Gastrocnemius medialis (tissue), 4 donors: ENCODE results near the gene CNTN4. TPM values are rescaled to one million over a fixed set of nuclear protein-coding genes. Genes with fewer than 3 reads are reported as not detected.

ENCODE experiments used
- ATAC-seq, 2 donors: fragments of 150-250 bp; one replicate each; pipeline ENCODE4 v1.9.1; 2016
- DNase-seq, 2 donors: peaks; one replicate each; pipeline ENCODE4 v3.0.0-alpha.2; 2019
- H3K27ac ChIP-seq, 4 donors: fragments of 200-600 bp; sonication (generic); 1 replicate in 1 of 4; 2 replicates in 3 of 4; pipeline ENCODE4 v1.5.1; 2016 to 2018; ENCODE audit warnings: mild to moderate bottlenecking in 2 of 4, moderate library complexity in 1 of 4
- H3K27me3 ChIP-seq, 3 donors: fragments of 200-600 bp; sonication (generic) in 2 of 3; 1 replicate in 1 of 3; 2 replicates in 2 of 3; pipeline versions ENCODE4 v1.5.1 to v1.6.0; 2016 to 2019; ENCODE audit warnings: mild to moderate bottlenecking in 1 of 3, moderate library complexity in 1 of 3
- H3K36me3 ChIP-seq, 2 donors: fragments of 200-600 bp; sonication (generic) in 1 of 2; one replicate each; pipeline ENCODE4 v1.5.1; 2017 to 2018
- H3K4me1 ChIP-seq, 2 donors: fragments of 200-600 bp; sonication (generic) in 1 of 2; one replicate each; pipeline ENCODE4 v1.5.1; 2016 to 2017; ENCODE audit warnings: mild to moderate bottlenecking in 2 of 2
- H3K4me3 ChIP-seq, 4 donors: fragments of 200-600 bp; sonication (generic) in 3 of 4; 1 replicate in 1 of 4; 2 replicates in 3 of 4; pipeline ENCODE4 v1.5.1; 2016 to 2019; ENCODE audit warnings: mild to moderate bottlenecking in 2 of 4
- H3K9me3 ChIP-seq, 3 donors: fragments of 200-600 bp; sonication (generic) in 2 of 3; 1 replicate in 1 of 3; 2 replicates in 2 of 3; pipeline ENCODE4 v1.5.1; 2016 to 2019
- POLR2A ChIP-seq, 2 donors: fragments of 450-650 bp; IDR thresholded peaks; one replicate each; pipeline ENCODE4 v1.6.1; 2017; ENCODE audit warnings: antibody characterized with exemption in 2 of 2, mild to moderate bottlenecking in 2 of 2, moderate library complexity in 2 of 2
- in situ Hi-C, 4 donors: fragments of 200-750 bp; cut with MboI; loops; one replicate each; pipeline versions ENCODE4 v1.15.0 to v1.8.0; 2017; ENCODE audit warnings: low sequenced_read_pairs in 4 of 4
- intact Hi-C: fragments of 100-400 bp; cut with DNase I; formaldehyde crosslinking; loops from one replicate; pipeline ENCODE4 v1.15.1; 2023; ENCODE audit warnings: low total_unique reads
- total RNA-seq, 4 donors: library from RNA; depleted of rRNA; stranded (reverse); fragments of >200 nt; gene quantifications; one replicate each; pipeline versions ENCODE4 v1.1.0 to v1.2.3, GENCODE V29; 2016
- TF ChIP-seq, protein P1 (sequence below), 5 experiments: fragments of 450-650 bp in 3 of 5; fragments of 200-600 bp in 2 of 5; sonication (generic) in 2 of 5; IDR thresholded peaks in 4 of 5; conservative IDR thresholded peaks in 1 of 5; 1 replicate in 4 of 5; 2 replicates in 1 of 5; pipeline ENCODE4 v1.5.1; 2016 to 2019; ENCODE audit warnings: antibody characterized with exemption in 5 of 5, mild to moderate bottlenecking in 3 of 5, moderate library complexity in 3 of 5

CNTN4 gene
- total RNA-seq, 4 donors from 2014 or later: 0.51 to 1.9 (median 1.4) TPM

DNA sequence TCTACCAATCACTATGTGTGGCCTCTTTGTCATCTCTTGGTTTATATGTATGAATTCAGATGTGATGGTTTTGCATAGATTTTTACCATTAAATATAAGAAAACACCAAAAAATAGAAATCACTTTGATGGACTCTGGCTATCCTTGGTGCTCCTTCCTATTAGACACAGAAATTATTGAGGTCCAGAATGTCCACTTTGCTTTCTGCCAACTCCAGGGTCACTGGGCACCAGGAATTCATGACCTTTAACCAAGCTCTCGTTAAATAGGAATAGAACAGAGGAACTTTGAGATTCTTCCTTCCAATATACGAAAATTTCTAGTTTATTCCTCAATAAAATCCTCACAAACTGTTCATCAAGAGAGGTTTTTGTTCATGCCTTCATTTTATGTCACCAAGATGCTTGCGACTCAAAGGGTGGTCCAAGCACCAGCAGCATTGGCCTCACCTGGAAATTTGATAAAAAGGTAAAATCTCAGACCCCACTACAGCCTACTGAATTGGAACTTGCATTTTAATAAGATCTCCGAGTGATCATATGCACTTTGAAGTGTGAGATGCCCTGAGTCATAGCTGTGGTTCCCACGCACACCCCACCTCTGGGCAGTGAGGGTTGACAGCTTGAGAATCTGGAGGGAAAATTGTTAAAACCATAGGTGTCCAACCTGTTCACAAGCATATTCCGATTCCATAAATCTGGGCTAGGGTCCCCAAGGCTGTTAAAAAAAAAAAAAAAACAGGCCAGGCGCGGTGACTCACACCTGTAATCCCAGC is 725.0 kb downstream of the CNTN4 start:
- intact Hi-C loops (no loop called here), in situ Hi-C loops (no loop called here)
- Histone ChIP-seq H3K27me3 (no peaks in the 10 kb centered on the region), H3K9me3 (no peaks in the 10 kb centered on the region), H3K36me3 (no peaks in the 10 kb centered on the region), H3K4me3 (no peak overlapping the region), H3K4me1 (no peaks in the 10 kb centered on the region), H3K27ac (no peak overlapping the region)
- ATAC-seq (no peak), DNase-seq (no peak)
- TF ChIP-seq, protein P1, sequence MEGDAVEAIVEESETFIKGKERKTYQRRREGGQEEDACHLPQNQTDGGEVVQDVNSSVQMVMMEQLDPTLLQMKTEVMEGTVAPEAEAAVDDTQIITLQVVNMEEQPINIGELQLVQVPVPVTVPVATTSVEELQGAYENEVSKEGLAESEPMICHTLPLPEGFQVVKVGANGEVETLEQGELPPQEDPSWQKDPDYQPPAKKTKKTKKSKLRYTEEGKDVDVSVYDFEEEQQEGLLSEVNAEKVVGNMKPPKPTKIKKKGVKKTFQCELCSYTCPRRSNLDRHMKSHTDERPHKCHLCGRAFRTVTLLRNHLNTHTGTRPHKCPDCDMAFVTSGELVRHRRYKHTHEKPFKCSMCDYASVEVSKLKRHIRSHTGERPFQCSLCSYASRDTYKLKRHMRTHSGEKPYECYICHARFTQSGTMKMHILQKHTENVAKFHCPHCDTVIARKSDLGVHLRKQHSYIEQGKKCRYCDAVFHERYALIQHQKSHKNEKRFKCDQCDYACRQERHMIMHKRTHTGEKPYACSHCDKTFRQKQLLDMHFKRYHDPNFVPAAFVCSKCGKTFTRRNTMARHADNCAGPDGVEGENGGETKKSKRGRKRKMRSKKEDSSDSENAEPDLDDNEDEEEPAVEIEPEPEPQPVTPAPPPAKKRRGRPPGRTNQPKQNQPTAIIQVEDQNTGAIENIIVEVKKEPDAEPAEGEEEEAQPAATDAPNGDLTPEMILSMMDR (IDR thresholded peaks at IDR 0.05 in 4 of 5, conservative IDR thresholded peaks at IDR 0.05 in 1 of 5): no peak
- no peak for TF ChIP-seq POLR2A (IDR thresholded peaks at IDR 0.05)

GRCh38 chr3:2826036-2826435 is 727.4 kb downstream of the CNTN4 start:
- Histone ChIP-seq H3K9me3 (no peaks in the 10 kb centered on the region), H3K27ac (no peak overlapping the region), H3K36me3 (no peaks in the 10 kb centered on the region), H3K27me3 (no peaks in the 10 kb centered on the region), H3K4me3 (no peak overlapping the region), H3K4me1 (no peaks in the 10 kb centered on the region)
- DNase-seq (no peak), ATAC-seq (no peak)
- in situ Hi-C loops: no loop called here
- intact Hi-C loops: no loop called here
- no peak for TF ChIP-seq POLR2A (IDR thresholded peaks at IDR 0.05)
- TF ChIP-seq, protein P1 (IDR thresholded peaks at IDR 0.05 in 4 of 5, conservative IDR thresholded peaks at IDR 0.05 in 1 of 5): no peak

- no peak for TF ChIP-seq POLR2A (IDR thresholded peaks at IDR 0.05)
- TF ChIP-seq, protein P1 (IDR thresholded peaks at IDR 0.05 in 4 of 5, conservative IDR thresholded peaks at IDR 0.05 in 1 of 5): no peak
- Histone ChIP-seq H3K4me1 (no peaks in the 10 kb centered on the region), H3K4me3 (no peak overlapping the region), H3K36me3 (no peaks in the 10 kb centered on the region), H3K27ac (no peak overlapping the region), H3K9me3 (no peaks in the 10 kb centered on the region), H3K27me3 (no peaks in the 10 kb centered on the region)
- DNase-seq (no peak), ATAC-seq (no peak)
- intact Hi-C loops: no loop called here
- in situ Hi-C loops: no loop called here
Observed at GRCh38 chr3:2826453-2826852, 727.8 kb downstream of the CNTN4 start.

- Histone ChIP-seq H3K4me3 (no peak overlapping the region), H3K4me1 (no peaks in the 10 kb centered on the region), H3K9me3 (no peaks in the 10 kb centered on the region), H3K27ac (no peak overlapping the region), H3K36me3 (no peaks in the 10 kb centered on the region), H3K27me3 (no peaks in the 10 kb centered on the region)
- DNase-seq: no peak
- intact Hi-C loops (no loop called here), in situ Hi-C loops (no loop called here)
- no peak for ATAC-seq
- TF ChIP-seq POLR2A (IDR thresholded peaks at IDR 0.05): no peak
- TF ChIP-seq, protein P1 (IDR thresholded peaks at IDR 0.05 in 4 of 5, conservative IDR thresholded peaks at IDR 0.05 in 1 of 5): no peak
Observed at GRCh38 chr3:2837239-2837638, 738.6 kb downstream of the CNTN4 start.

GRCh38 chr3:2837910-2838309 is 739.2 kb downstream of the CNTN4 start:
- no peaks in the 10 kb centered on the region for H3K4me1 ChIP-seq
- no peaks in the 10 kb centered on the region for H3K27me3 ChIP-seq
- intact Hi-C loops (no loop called here), in situ Hi-C loops (no loop called here)
- H3K4me3 ChIP-seq: no peak overlapping the region
- no peak for ATAC-seq
- H3K27ac ChIP-seq: no peak overlapping the region
- DNase-seq: no peak
- H3K9me3 ChIP-seq: no peaks in the 10 kb centered on the region
- H3K36me3 ChIP-seq: no peaks in the 10 kb centered on the region
- TF ChIP-seq, protein P1 (IDR thresholded peaks at IDR 0.05 in 4 of 5, conservative IDR thresholded peaks at IDR 0.05 in 1 of 5): no peak
- no peak for TF ChIP-seq POLR2A (IDR thresholded peaks at IDR 0.05)
